GM23338 (cell line): ENCODE measurements around the gene C16orf74. TPM values are rescaled to one million over a fixed set of nuclear protein-coding genes. Genes with fewer than 3 reads are reported as not detected.

Experiments
- ATAC-seq: fragments of 200-7000 bp; cut with Tn5 transposase; 3 replicates; pipeline ENCODE4 v1.9.1; 2020
- DNase-seq: peaks from one replicate; pipeline ENCODE4 v3.0.0-alpha.2; 2015; ENCODE audit warnings: low spot score
- H2AFZ ChIP-seq: fragments of 200-600 bp; sonication (generic); 2 replicates; pipeline ENCODE4 v1.8.0; 2016; ENCODE audit warnings: antibody characterized with exemption, mild to moderate bottlenecking, moderate library complexity
- H3F3A ChIP-seq: fragments of 200-600 bp; sonication (generic); replicated peaks from 2 replicates; pipeline ENCODE4 v1.8.0; 2017; ENCODE audit warnings: antibody characterized with exemption, mixed run types, low read depth
- H3K27ac ChIP-seq: fragments of 200-600 bp; sonication (generic); 2 replicates; pipeline ENCODE4 v1.6.1; 2016; ENCODE audit warnings: low read depth
- H3K27me3 ChIP-seq: fragments of 200-600 bp; sonication (generic); 2 replicates; pipeline ENCODE4 v1.8.0; 2016; ENCODE audit warnings: mild to moderate bottlenecking, mixed run types, moderate library complexity; ENCODE audit not compliant: insufficient read depth
- H3K36me3 ChIP-seq: fragments of 200-600 bp; sonication (generic); 2 replicates; pipeline ENCODE4 v1.8.0; 2016; ENCODE audit warnings: mild to moderate bottlenecking; ENCODE audit not compliant: insufficient read depth
- H3K4me1 ChIP-seq: fragments of 200-600 bp; sonication (generic); 2 replicates; pipeline ENCODE4 v1.8.0; 2016; ENCODE audit warnings: mild to moderate bottlenecking, moderate library complexity; ENCODE audit not compliant: insufficient read depth
- H3K4me2 ChIP-seq: fragments of 200-600 bp; sonication (generic); 2 replicates; pipeline ENCODE4 v1.7.1; 2017; ENCODE audit warnings: mixed run types
- H3K4me3 ChIP-seq: fragments of 200-600 bp; sonication (generic); 2 replicates; pipeline ENCODE4 v1.6.1; 2016; ENCODE audit warnings: mixed run types
- H3K79me2 ChIP-seq: fragments of 200-600 bp; sonication (generic); replicated peaks from 2 replicates; pipeline ENCODE4 v1.8.0; 2017; ENCODE audit warnings: mild to moderate bottlenecking; ENCODE audit not compliant: insufficient read depth
- H3K9me2 ChIP-seq: fragments of 200-600 bp; sonication (generic); 2 replicates; pipeline ENCODE4 v1.8.0; 2017; ENCODE audit not compliant: insufficient read depth
- H4K20me1 ChIP-seq: fragments of 200-600 bp; sonication (generic); replicated peaks from 2 replicates; pipeline ENCODE4 v1.8.0; 2017; ENCODE audit warnings: mild to moderate bottlenecking; ENCODE audit not compliant: insufficient read depth
- H3K27ac Mint-ChIP-seq: 2 replicates; pipeline ENCODE4 v1.8.0; 2020; ENCODE audit warnings: inconsistent platforms, mild to moderate bottlenecking, moderate library complexity, mixed read lengths
- H3K27me3 Mint-ChIP-seq: 3 replicates; pipeline ENCODE4 v1.8.0; 2022; ENCODE audit warnings: low read depth, mild to moderate bottlenecking, moderate library complexity, mixed read lengths, inconsistent platforms; ENCODE audit not compliant: insufficient read depth, poor library complexity
- H3K36me3 Mint-ChIP-seq: 3 replicates; pipeline ENCODE4 v1.8.0; 2021; ENCODE audit warnings: low read depth, mild to moderate bottlenecking, inconsistent platforms, moderate library complexity, mixed read lengths
- H3K4me1 Mint-ChIP-seq: 3 replicates; pipeline ENCODE4 v1.8.0; 2020; ENCODE audit warnings: mild to moderate bottlenecking, inconsistent platforms, mixed read lengths
- H3K4me3 Mint-ChIP-seq: 3 replicates; pipeline ENCODE4 v1.8.0; 2021; ENCODE audit warnings: moderate library complexity, mild to moderate bottlenecking, inconsistent platforms, mixed read lengths
- H3K9me3 Mint-ChIP-seq: 3 replicates; pipeline ENCODE4 v1.8.0; 2020; ENCODE audit warnings: moderate library complexity, mild to moderate bottlenecking, inconsistent platforms, mixed read lengths
- CTCF ChIP-seq, 2 experiments: fragments of 200-600 bp in 1 of 2; sonication (generic) in 1 of 2; conservative IDR thresholded peaks; 2 replicates each; pipeline versions ENCODE4 v1.5.1 to v1.6.1; 2016 to 2017; ENCODE audit warnings: antibody characterized with exemption in 2 of 2, low read depth in 2 of 2, mild to moderate bottlenecking in 2 of 2, moderate library complexity in 1 of 2
- ETS1 ChIP-seq: IDR thresholded peaks from 2 replicates; pipeline ENCODE4 v1.6.1; 2016; ENCODE audit warnings: antibody characterized with exemption
- NANOG ChIP-seq: IDR thresholded peaks from 2 replicates; pipeline ENCODE4 v1.6.1; 2016; ENCODE audit warnings: antibody characterized with exemption, borderline replicate concordance
- POLR2AphosphoS5 ChIP-seq: IDR thresholded peaks from 2 replicates; pipeline ENCODE4 v1.6.1; 2016; ENCODE audit warnings: antibody characterized with exemption, low read depth
- REST ChIP-seq: IDR thresholded peaks from one replicate; pipeline ENCODE4 v1.6.1; 2018; ENCODE audit warnings: antibody characterized with exemption; ENCODE audit not compliant: unreplicated experiment
- STAT1 ChIP-seq: IDR thresholded peaks from one replicate; pipeline ENCODE4 v1.6.1; 2016; ENCODE audit warnings: antibody characterized with exemption; ENCODE audit not compliant: unreplicated experiment
- ZNF114 ChIP-seq: fragments of 250-450 bp; sonication (Bioruptor Pico); IDR thresholded peaks from 2 replicates; pipeline ENCODE4 v1.5.0; 2020; ENCODE audit warnings: mild to moderate bottlenecking, moderate library complexity
- ZNF462 ChIP-seq: fragments of 250-450 bp; sonication (Bioruptor Pico); IDR thresholded peaks from 2 replicates; pipeline ENCODE4 v1.5.0; 2020; ENCODE audit warnings: mild to moderate bottlenecking, moderate library complexity
- polyA plus RNA-seq: library from polyadenylated mRNA; unstranded; fragments of >200 nt; fragmentation: Nextera tagmentation; extraction: Ambion mirVana; gene quantifications from 2 replicates; pipeline ENCODE4 v1.2.1, GENCODE V29; 2016
- total RNA-seq: library from RNA; depleted of rRNA; stranded (reverse); fragments of >200 nt; shearing (Covaris generic); gene quantifications from 2 replicates; pipeline ENCODE4 v1.2.3, GENCODE V29; 2014

C16orf74 gene
- total and polyA plus RNA-seq, 2 experiments from 2014 or later = 12.1 to 19.1 TPM

GRCh38 chr16:85718682-85719081 lies 32.2 kb downstream of the C16orf74 start:
- Mint-ChIP-seq H3K27ac (no peak overlapping the region), H3K9me3 (no peaks in the 10 kb centered on the region), H3K4me1 (peaks cover 12% of the 10 kb centered on the region), H3K4me3 (no peak overlapping the region), H3K27me3 (peaks cover 15% of the 10 kb centered on the region), H3K36me3 (no peaks in the 10 kb centered on the region)
- H3F3A ChIP-seq = peaks cover 5% of the 10 kb centered on the region
- H3K27me3 ChIP-seq = no peaks in the 10 kb centered on the region
- no peaks in the 10 kb centered on the region for H3K36me3 ChIP-seq
- no peak overlapping the region for H2AFZ ChIP-seq
- H3K79me2 ChIP-seq = no peaks in the 10 kb centered on the region
- H4K20me1 ChIP-seq = 0 out of 2 replicates have a peak, but pooled peaks cover 4% of the 10 kb centered on the region
- no peaks in the 10 kb centered on the region for H3K9me2 ChIP-seq
- TF ChIP-seq CTCF (conservative IDR thresholded peaks at IDR 0.05; ENCODE audit: low read depth in 2 of 2) (peak; percentile 82 to 87), POLR2AphosphoS5 (no peak)
- H3K27ac ChIP-seq = no peak overlapping the region
- no peak overlapping the region for H3K4me3 ChIP-seq
- DNase-seq (peak; percentile 76), ATAC-seq (peak; percentile 55)
- H3K4me2 ChIP-seq = no peak overlapping the region
- no peaks in the 10 kb centered on the region; the same call in 1 of the 2 replicates for H3K4me1 ChIP-seq

GRCh38 chr16:85718153-85718477 lies 32.8 kb downstream of the C16orf74 start:
- Mint-ChIP-seq H3K36me3 (peaks cover 1% of the 10 kb centered on the region; the same call in 1 of the 3 replicates), H3K4me1 (peaks cover 12% of the 10 kb centered on the region), H3K4me3 (no peak overlapping the region; the same call in 2 of the 3 replicates), H3K27ac (no peak overlapping the region), H3K9me3 (no peaks in the 10 kb centered on the region), H3K27me3 (peaks cover 16% of the 10 kb centered on the region)
- no peak for ATAC-seq
- 0 out of 2 replicates have a peak, but pooled peaks cover 4% of the 10 kb centered on the region for H4K20me1 ChIP-seq
- no peak for DNase-seq
- no peaks in the 10 kb centered on the region; the same call in 1 of the 2 replicates for H3K4me1 ChIP-seq
- no peaks in the 10 kb centered on the region for H3K79me2 ChIP-seq
- no peak overlapping the region for H2AFZ ChIP-seq
- H3K4me2 ChIP-seq = no peak overlapping the region
- H3K27ac ChIP-seq = no peak overlapping the region
- H3K36me3 ChIP-seq = no peaks in the 10 kb centered on the region
- H3K4me3 ChIP-seq = no peak overlapping the region
- TF ChIP-seq ETS1 = no peak
- TF ChIP-seq ZNF462 = no peak
- TF ChIP-seq NANOG = no peak
- TF ChIP-seq ZNF114 (CRISPR knock-in tag) = no peak
- TF ChIP-seq REST = no peak
- TF ChIP-seq STAT1 = no peak
- peaks cover 5% of the 10 kb centered on the region for H3F3A ChIP-seq
- H3K9me2 ChIP-seq = no peaks in the 10 kb centered on the region
- no peaks in the 10 kb centered on the region for H3K27me3 ChIP-seq
